Activated T-helper 1 cell treated with Interleukin-2 at 50 U/mL for 16 hours (primary cell): Measurements from ENCODE around the gene LAS1L.
"Not testable (repeated sequence)": the region's sequence is repeated elsewhere in the genome, so short reads cannot be mapped to it uniquely, and the experiment has no call there.

Experiments
- DNase-seq: peaks from one replicate; pipeline ENCODE4 v3.0.0-alpha.2; 2020; ENCODE audit warnings: low read depth

Gene LAS1L

GRCh38 chrX:65534450-65535292 is at the start of gene LAS1L:
TSS of gene LAS1L (minus strand) at chrX:65534787. CDS start at chrX:65534715, 72 bp downstream.
- DNase-seq: peak; percentile 80

GRCh38 chrX:65582450-65583082 is 48.0 kb upstream of the LAS1L start:
- DNase-seq: no peak

GRCh38 chrX:65581661-65582339 is 47.2 kb upstream of the LAS1L start:
- peak; percentile 34 for DNase-seq

GRCh38 chrX:65578346-65578745 is 43.8 kb upstream of the LAS1L start:
- DNase-seq: no peak

GRCh38 chrX:65576160-65576559 is 41.6 kb upstream of the LAS1L start:
- DNase-seq: no peak

- DNase-seq: no peak
These were observed 40.4 kb upstream of the LAS1L start for GRCh38 chrX:65575022-65575421.

GRCh38 chrX:65574356-65574755 is 39.8 kb upstream of the LAS1L start:
- DNase-seq: no peak

GRCh38 chrX:65572971-65573370 is 38.4 kb upstream of the LAS1L start:
- no peak for DNase-seq

- DNase-seq: not testable (repeated sequence)
These were observed 28.3 kb upstream of the LAS1L start for GRCh38 chrX:65562850-65563249.

- DNase-seq: no peak
These were observed 17.1 kb upstream of the LAS1L start for GRCh38 chrX:65551489-65552339.

GRCh38 chrX:65551086-65551485 is 16.5 kb upstream of the LAS1L start:
- no peak for DNase-seq

GRCh38 chrX:65545456-65545855 is 10.9 kb upstream of the LAS1L start:
- no peak for DNase-seq

- no peak for DNase-seq
These were observed 2.6 kb upstream of the LAS1L start for GRCh38 chrX:65537229-65537628.

- no peak for DNase-seq
These were observed 1.7 kb upstream of the LAS1L start for GRCh38 chrX:65536291-65536690.

GRCh38 chrX:65532016-65532415 is 2.6 kb downstream of the LAS1L start:
- no peak for DNase-seq

GRCh38 chrX:65528705-65529340 is 5.8 kb downstream of the LAS1L start:
- DNase-seq: peak; percentile 32

- DNase-seq: no peak
These were observed 6.3 kb downstream of the LAS1L start for GRCh38 chrX:65528293-65528692.

GRCh38 chrX:65524139-65524538 is 10.4 kb downstream of the LAS1L start:
- no peak for DNase-seq

- no peak for DNase-seq
These were observed 11.7 kb downstream of the LAS1L start for GRCh38 chrX:65522739-65523372.

GRCh38 chrX:65519530-65519929 is 15.1 kb downstream of the LAS1L start:
- DNase-seq: not testable (repeated sequence)

GRCh38 chrX:65518980-65519379 is 15.6 kb downstream of the LAS1L start:
- DNase-seq: not testable (repeated sequence)
